K562 (cell line): ENCODE results near the gene PCDHGB7. TPM values are rescaled to one million over a fixed set of nuclear protein-coding genes. Genes with fewer than 3 reads are reported as not detected.

Experiments used
- ATAC-seq: fragments of 200-7000 bp; cut with Tn5 transposase; 3 replicates; pipeline ENCODE4 v1.9.1; 2020; ENCODE audit warnings: moderate library complexity
- BruUV-seq: library from RNA; stranded (reverse); fragments of 400-500 nt; replicated peaks from 2 replicates; lab custom pipeline; 2021; lab: Mats Ljungman, UMichigan
- CTCF ChIA-PET: fragments of 300-600 bp; formaldehyde crosslinking; extraction: SDS; loops from one replicate; lab custom pipeline; 2021; ENCODE audit warnings: low intra/inter-chr PET ratio; lab: Yijun Ruan, JAX
- POLR2A ChIA-PET: fragments of 300-600, 350-650 bp; sonication (Branson Sonifier 250); formaldehyde crosslinking; extraction: SDS; loops from one replicate; lab custom pipeline; 2021; ENCODE audit warnings: antibody characterized with exemption, inconsistent platforms; lab: Yijun Ruan, JAX
- DNase-seq, 4 experiments: peaks; one replicate each; pipeline versions ENCODE4 v3.0.0 to v3.0.0-alpha.2; 2011 to 2018; ENCODE audit warnings: low spot score in 3 of 4, mixed read lengths in 3 of 4; ENCODE audit errors: extremely low read depth in 1 of 4
- FAIRE-seq: peaks from 2 replicates; lab custom pipeline; 2011; peaks lifted over from hg19 to GRCh38; lab: Jason Lieb, UNC
- H2AFZ ChIP-seq: 2 replicates; pipeline ENCODE4 v1.6.0; 2011; ENCODE audit warnings: low read depth, low read length, control low read depth, inconsistent platforms
- H3K27ac ChIP-seq: fragments of 200-600 bp; 3 replicates; pipeline ENCODE4 v1.8.0; 2011; ENCODE audit warnings: low read depth, mild to moderate bottlenecking, control low read depth, inconsistent platforms, low read length, moderate library complexity, mixed read lengths; ENCODE audit errors: extremely low read depth
- H3K27me3 ChIP-seq, 2 experiments: fragments of 300-600 bp in 1 of 2; 2 replicates in 1 of 2; 3 replicates in 1 of 2; pipeline versions ENCODE4 v1.6.0 to v1.8.0; 2011; ENCODE audit warnings: inconsistent platforms in 2 of 2, low read length in 2 of 2, mild to moderate bottlenecking in 1 of 2, mixed read lengths in 1 of 2, moderate library complexity in 1 of 2; ENCODE audit not compliant: control insufficient read depth in 2 of 2, insufficient read depth in 2 of 2
- H3K36me3 ChIP-seq: fragments of 300-600 bp; 3 replicates; pipeline ENCODE4 v1.8.0; 2011; ENCODE audit warnings: mild to moderate bottlenecking, low read length, inconsistent platforms; ENCODE audit not compliant: control insufficient read depth, insufficient read depth
- H3K4me1 ChIP-seq, 2 experiments: fragments of 200-600 bp in 1 of 2; replicated peaks in 1 of 2; 2 replicates in 1 of 2; 3 replicates in 1 of 2; pipeline versions ENCODE4 v1.5.1 to v1.8.0; 2011; ENCODE audit warnings: inconsistent platforms in 2 of 2, low read length in 2 of 2, mild to moderate bottlenecking in 1 of 2, mixed read lengths in 1 of 2, moderate library complexity in 1 of 2; ENCODE audit not compliant: control insufficient read depth in 2 of 2, insufficient read depth in 2 of 2
- H3K4me2 ChIP-seq: 2 replicates; pipeline ENCODE4 v1.6.1; 2011; ENCODE audit warnings: low read length, control low read depth, inconsistent platforms, mixed read lengths; ENCODE audit not compliant: insufficient read depth
- H3K4me3 ChIP-seq: fragments of 200-600 bp; sonication (generic), shearing (Covaris generic); 2 replicates; pipeline ENCODE4 v1.5.1; 2016; ENCODE audit warnings: control low read depth, inconsistent platforms
- H3K79me2 ChIP-seq: fragments of 200-600 bp; 3 replicates; pipeline ENCODE4 v1.8.0; 2011; ENCODE audit warnings: low read length, inconsistent platforms; ENCODE audit not compliant: control insufficient read depth, insufficient read depth
- H3K9ac ChIP-seq, 2 experiments: 2 replicates each; pipeline versions ENCODE4 v1.6.0 to v1.6.1; 2011; ENCODE audit warnings: low read depth in 2 of 2, low read length in 2 of 2, control low read depth in 1 of 2, inconsistent platforms in 1 of 2, mild to moderate bottlenecking in 1 of 2, mixed read lengths in 1 of 2; ENCODE audit not compliant: insufficient read depth in 1 of 2
- H3K9me1 ChIP-seq: one replicate; pipeline ENCODE4 v1.6.0; 2011; ENCODE audit warnings: inconsistent platforms, mild to moderate bottlenecking, low read length, moderate library complexity; ENCODE audit not compliant: control insufficient read depth, insufficient read depth
- H3K9me3 ChIP-seq: replicated peaks from 2 replicates; pipeline ENCODE4 v1.5.1; 2011; ENCODE audit warnings: low read depth, low read length, inconsistent platforms; ENCODE audit not compliant: control insufficient read depth, insufficient read depth
- H4K20me1 ChIP-seq: replicated peaks from 2 replicates; pipeline ENCODE4 v1.6.1; 2011; ENCODE audit warnings: low read length, inconsistent platforms, mixed read lengths; ENCODE audit not compliant: control insufficient read depth, insufficient read depth
- E2F6 ChIP-seq, 2 experiments: IDR thresholded peaks; 2 replicates each; pipeline ENCODE4 v1.6.1; 2011; ENCODE audit warnings: borderline replicate concordance in 1 of 2, control low read depth in 1 of 2, low read depth in 1 of 2, low read length in 1 of 2, mild to moderate bottlenecking in 1 of 2, mixed read lengths in 1 of 2, moderate library complexity in 1 of 2; ENCODE audit not compliant: insufficient read depth in 1 of 2, insufficient read length in 1 of 2, poor library complexity in 1 of 2, severe bottlenecking in 1 of 2; ENCODE audit errors: extremely low read depth in 1 of 2
- ZNF277 ChIP-seq: fragments of 250-450 bp; sonication (Bioruptor Pico); IDR thresholded peaks from 2 replicates; pipeline ENCODE4 v1.8.0; 2022; ENCODE audit warnings: inconsistent platforms, mild to moderate bottlenecking, moderate library complexity, borderline replicate concordance
- ZNF79 ChIP-seq: fragments of 250-450 bp; sonication (Bioruptor Pico); IDR thresholded peaks from 2 replicates; pipeline ENCODE4 v1.4.0; 2020; ENCODE audit warnings: low read depth, mild to moderate bottlenecking, moderate library complexity
- WGBS: fragments of 100-300 bp; shearing (Covaris generic); methylation state at CpG from one replicate; pipeline ENCODE4 v1.1.6; 2016; ENCODE audit warnings: low coverage, mixed read lengths; ENCODE audit not compliant: insufficient coverage; ENCODE audit errors: missing lambda C conversion rate; 5-methylcytosine and 5-hydroxymethylcytosine counted together
- in situ Hi-C: fragments of 300-500 bp; cut with MboI; formaldehyde crosslinking; loops from 4 replicates; pipeline ENCODE4 v1.15.0; 2018; ENCODE audit warnings: inconsistent platforms, mixed read lengths
- intact Hi-C: fragments of 100-400 bp; cut with micrococcal nuclease; formaldehyde crosslinking; loops from 2 replicates; pipeline ENCODE4 v1.14.2; 2022
- polyA plus RNA-seq, 8 experiments: library from polyadenylated mRNA; depleted of rRNA in 4 of 8; stranded (reverse) in 5 of 8; unstranded in 3 of 8; fragments of >200 nt; fragmentation: Nextera tagmentation in 2 of 8; fragmentation: Illumina TruSeq in 1 of 8; extraction: Ambion mirVana in 2 of 8; extraction: Trizol in 1 of 8; gene quantifications; 2 replicates each; pipeline versions ENCODE4 v1.2.1 to v1.2.3, GENCODE V29; 2011 to 2014; ENCODE audit warnings: inconsistent platforms in 1 of 8, missing spikeins in 1 of 8
- total RNA-seq, 7 experiments: library from RNA; depleted of rRNA in 6 of 7; stranded (reverse); fragments of >200 nt in 6 of 7; fragmentation: Illumina TruSeq in 2 of 7; extraction: Trizol in 2 of 7; gene quantifications; 2 replicates each; pipeline versions ENCODE4 v1.2.1 to v1.2.3, GENCODE V29; 2011 to 2021; ENCODE audit warnings: low replicate concordance in 1 of 7
- TF ChIP-seq, protein P1 (sequence below): fragments of 450-650 bp; IDR thresholded peaks from 2 replicates; pipeline ENCODE4 v1.6.1; 2016; ENCODE audit warnings: mild to moderate bottlenecking, moderate library complexity

The PCDHGB7 gene
- total and polyA plus RNA-seq, 9 of the 15 experiments (the other 6 are each of a cell fraction or from before 2014, with no cell fraction given): 0.09 TPM; not detected in 8

DNA sequence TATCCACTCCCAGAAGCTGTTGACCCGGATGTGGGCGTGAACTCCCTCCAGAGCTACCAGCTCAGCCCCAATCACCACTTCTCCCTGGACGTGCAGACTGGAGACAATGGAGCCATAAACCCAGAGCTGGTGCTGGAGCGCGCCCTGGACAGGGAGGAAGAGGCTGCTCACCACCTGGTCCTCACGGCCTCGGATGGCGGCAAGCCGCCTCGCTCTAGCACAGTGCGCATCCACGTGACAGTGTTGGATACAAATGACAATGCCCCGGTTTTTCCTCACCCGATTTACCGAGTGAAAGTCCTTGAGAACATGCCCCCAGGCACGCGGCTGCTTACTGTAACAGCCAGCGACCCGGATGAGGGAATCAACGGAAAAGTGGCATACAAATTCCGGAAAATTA, 24.2 kb upstream of the PCDHGB7 start:
- ATAC-seq (no peak), FAIRE-seq (no peak), DNase-seq (no peak)
- intact Hi-C loops: no loop called here
- H4K20me1 ChIP-seq: no peaks in the 10 kb centered on the region
- CTCF ChIA-PET: no interaction called here
- H3K9me3 ChIP-seq: no peaks in the 10 kb centered on the region
- H3K9me1 ChIP-seq: no peaks in the 10 kb centered on the region
- POLR2A ChIA-PET: no interaction called here
- peaks cover 0 to 13% of the 10 kb centered on the region in 2 experiments; a peak in 1 of 5 replicates for H3K4me1 ChIP-seq
- WGBS: 18% methylated on average over 21 of the region's 21 CpGs
- no peak overlapping the region for H3K9ac ChIP-seq
- H3K27me3 ChIP-seq: peaks cover 0 to 29% of the 10 kb centered on the region in 2 experiments; a peak in 3 of 5 replicates
- no TSS peak for BruUV-seq
- in situ Hi-C loops: no loop called here
- no peak overlapping the region; the same call in 1 of the 2 replicates for H3K4me2 ChIP-seq
- H3K79me2 ChIP-seq: no peaks in the 10 kb centered on the region
- no peaks in the 10 kb centered on the region for H3K36me3 ChIP-seq
- H2AFZ ChIP-seq: no peak overlapping the region
- H3K27ac ChIP-seq: no peak overlapping the region
- H3K4me3 ChIP-seq: no peak overlapping the region
- TF ChIP-seq ZNF277 (CRISPR knock-in tag) (no peak), E2F6 (IDR thresholded peaks at IDR 0.05; ENCODE audit: borderline replicate concordance in 1 of 2, extremely low read depth in 1 of 2, insufficient read depth in 1 of 2, insufficient read length in 1 of 2, low read depth in 1 of 2, low read length in 1 of 2, poor library complexity in 1 of 2, severe bottlenecking in 1 of 2) (peak; percentile 22 to 68), ZNF79 (no peak)
- TF ChIP-seq, protein P1, sequence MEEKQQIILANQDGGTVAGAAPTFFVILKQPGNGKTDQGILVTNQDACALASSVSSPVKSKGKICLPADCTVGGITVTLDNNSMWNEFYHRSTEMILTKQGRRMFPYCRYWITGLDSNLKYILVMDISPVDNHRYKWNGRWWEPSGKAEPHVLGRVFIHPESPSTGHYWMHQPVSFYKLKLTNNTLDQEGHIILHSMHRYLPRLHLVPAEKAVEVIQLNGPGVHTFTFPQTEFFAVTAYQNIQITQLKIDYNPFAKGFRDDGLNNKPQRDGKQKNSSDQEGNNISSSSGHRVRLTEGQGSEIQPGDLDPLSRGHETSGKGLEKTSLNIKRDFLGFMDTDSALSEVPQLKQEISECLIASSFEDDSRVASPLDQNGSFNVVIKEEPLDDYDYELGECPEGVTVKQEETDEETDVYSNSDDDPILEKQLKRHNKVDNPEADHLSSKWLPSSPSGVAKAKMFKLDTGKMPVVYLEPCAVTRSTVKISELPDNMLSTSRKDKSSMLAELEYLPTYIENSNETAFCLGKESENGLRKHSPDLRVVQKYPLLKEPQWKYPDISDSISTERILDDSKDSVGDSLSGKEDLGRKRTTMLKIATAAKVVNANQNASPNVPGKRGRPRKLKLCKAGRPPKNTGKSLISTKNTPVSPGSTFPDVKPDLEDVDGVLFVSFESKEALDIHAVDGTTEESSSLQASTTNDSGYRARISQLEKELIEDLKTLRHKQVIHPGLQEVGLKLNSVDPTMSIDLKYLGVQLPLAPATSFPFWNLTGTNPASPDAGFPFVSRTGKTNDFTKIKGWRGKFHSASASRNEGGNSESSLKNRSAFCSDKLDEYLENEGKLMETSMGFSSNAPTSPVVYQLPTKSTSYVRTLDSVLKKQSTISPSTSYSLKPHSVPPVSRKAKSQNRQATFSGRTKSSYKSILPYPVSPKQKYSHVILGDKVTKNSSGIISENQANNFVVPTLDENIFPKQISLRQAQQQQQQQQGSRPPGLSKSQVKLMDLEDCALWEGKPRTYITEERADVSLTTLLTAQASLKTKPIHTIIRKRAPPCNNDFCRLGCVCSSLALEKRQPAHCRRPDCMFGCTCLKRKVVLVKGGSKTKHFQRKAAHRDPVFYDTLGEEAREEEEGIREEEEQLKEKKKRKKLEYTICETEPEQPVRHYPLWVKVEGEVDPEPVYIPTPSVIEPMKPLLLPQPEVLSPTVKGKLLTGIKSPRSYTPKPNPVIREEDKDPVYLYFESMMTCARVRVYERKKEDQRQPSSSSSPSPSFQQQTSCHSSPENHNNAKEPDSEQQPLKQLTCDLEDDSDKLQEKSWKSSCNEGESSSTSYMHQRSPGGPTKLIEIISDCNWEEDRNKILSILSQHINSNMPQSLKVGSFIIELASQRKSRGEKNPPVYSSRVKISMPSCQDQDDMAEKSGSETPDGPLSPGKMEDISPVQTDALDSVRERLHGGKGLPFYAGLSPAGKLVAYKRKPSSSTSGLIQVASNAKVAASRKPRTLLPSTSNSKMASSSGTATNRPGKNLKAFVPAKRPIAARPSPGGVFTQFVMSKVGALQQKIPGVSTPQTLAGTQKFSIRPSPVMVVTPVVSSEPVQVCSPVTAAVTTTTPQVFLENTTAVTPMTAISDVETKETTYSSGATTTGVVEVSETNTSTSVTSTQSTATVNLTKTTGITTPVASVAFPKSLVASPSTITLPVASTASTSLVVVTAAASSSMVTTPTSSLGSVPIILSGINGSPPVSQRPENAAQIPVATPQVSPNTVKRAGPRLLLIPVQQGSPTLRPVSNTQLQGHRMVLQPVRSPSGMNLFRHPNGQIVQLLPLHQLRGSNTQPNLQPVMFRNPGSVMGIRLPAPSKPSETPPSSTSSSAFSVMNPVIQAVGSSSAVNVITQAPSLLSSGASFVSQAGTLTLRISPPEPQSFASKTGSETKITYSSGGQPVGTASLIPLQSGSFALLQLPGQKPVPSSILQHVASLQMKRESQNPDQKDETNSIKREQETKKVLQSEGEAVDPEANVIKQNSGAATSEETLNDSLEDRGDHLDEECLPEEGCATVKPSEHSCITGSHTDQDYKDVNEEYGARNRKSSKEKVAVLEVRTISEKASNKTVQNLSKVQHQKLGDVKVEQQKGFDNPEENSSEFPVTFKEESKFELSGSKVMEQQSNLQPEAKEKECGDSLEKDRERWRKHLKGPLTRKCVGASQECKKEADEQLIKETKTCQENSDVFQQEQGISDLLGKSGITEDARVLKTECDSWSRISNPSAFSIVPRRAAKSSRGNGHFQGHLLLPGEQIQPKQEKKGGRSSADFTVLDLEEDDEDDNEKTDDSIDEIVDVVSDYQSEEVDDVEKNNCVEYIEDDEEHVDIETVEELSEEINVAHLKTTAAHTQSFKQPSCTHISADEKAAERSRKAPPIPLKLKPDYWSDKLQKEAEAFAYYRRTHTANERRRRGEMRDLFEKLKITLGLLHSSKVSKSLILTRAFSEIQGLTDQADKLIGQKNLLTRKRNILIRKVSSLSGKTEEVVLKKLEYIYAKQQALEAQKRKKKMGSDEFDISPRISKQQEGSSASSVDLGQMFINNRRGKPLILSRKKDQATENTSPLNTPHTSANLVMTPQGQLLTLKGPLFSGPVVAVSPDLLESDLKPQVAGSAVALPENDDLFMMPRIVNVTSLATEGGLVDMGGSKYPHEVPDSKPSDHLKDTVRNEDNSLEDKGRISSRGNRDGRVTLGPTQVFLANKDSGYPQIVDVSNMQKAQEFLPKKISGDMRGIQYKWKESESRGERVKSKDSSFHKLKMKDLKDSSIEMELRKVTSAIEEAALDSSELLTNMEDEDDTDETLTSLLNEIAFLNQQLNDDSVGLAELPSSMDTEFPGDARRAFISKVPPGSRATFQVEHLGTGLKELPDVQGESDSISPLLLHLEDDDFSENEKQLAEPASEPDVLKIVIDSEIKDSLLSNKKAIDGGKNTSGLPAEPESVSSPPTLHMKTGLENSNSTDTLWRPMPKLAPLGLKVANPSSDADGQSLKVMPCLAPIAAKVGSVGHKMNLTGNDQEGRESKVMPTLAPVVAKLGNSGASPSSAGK: peak; percentile 18; the same call in 1 of the 2 replicates
